Body of pancreas (tissue), 4 donors: ENCODE measurements around the gene AGPAT4. TPM values are rescaled to one million over a fixed set of nuclear protein-coding genes. Genes with fewer than 3 reads are reported as not detected.

ENCODE experiments used
- ATAC-seq: fragments of 150-250 bp; one replicate; pipeline ENCODE4 v1.9.1; 2016
- DNase-seq, 4 donors: peaks; one replicate each; pipeline ENCODE4 v3.0.0-alpha.2; 2019
- H3K27ac ChIP-seq, 4 donors: fragments of 200-600 bp; sonication (generic); 1 replicate in 3 of 4; 2 replicates in 1 of 4; pipeline versions ENCODE4 v1.5.1 to v1.6.1; 2016 to 2019; ENCODE audit warnings: mild to moderate bottlenecking in 1 of 4, mixed read lengths in 1 of 4, moderate library complexity in 1 of 4
- H3K27me3 ChIP-seq, 2 donors: fragments of 200-600 bp; sonication (generic); one replicate each; pipeline ENCODE4 v1.6.0; 2016; ENCODE audit warnings: mild to moderate bottlenecking in 1 of 2
- H3K36me3 ChIP-seq, 2 donors: fragments of 200-600 bp; sonication (generic); replicated peaks in 1 of 2; 2 replicates each; pipeline ENCODE4 v1.5.1; 2016; ENCODE audit warnings: low read depth in 2 of 2; ENCODE audit not compliant: insufficient read depth in 1 of 2
- H3K4me1 ChIP-seq: fragments of 200-600 bp; sonication (generic); one replicate; pipeline ENCODE4 v1.6.0; 2016
- H3K4me3 ChIP-seq, 2 donors: fragments of 200-600 bp; sonication (generic); 1 replicate in 1 of 2; 2 replicates in 1 of 2; pipeline ENCODE4 v1.5.1; 2016 to 2019
- H3K9me3 ChIP-seq, 3 donors: fragments of 200-600 bp; sonication (generic); 1 replicate in 2 of 3; 2 replicates in 1 of 3; pipeline ENCODE4 v1.5.1; 2016
- POLR2A ChIP-seq, 3 donors: fragments of 450-650 bp; IDR thresholded peaks; one replicate each; pipeline ENCODE4 v1.6.1; 2016; ENCODE audit warnings: antibody characterized with exemption in 3 of 3, mild to moderate bottlenecking in 2 of 3
- WGBS, 2 donors: methylation state at CpG; one replicate each; pipeline ENCODE4 v1.1.5; 2017; 5-methylcytosine and 5-hydroxymethylcytosine counted together
- intact Hi-C: fragments of 100-400 bp; cut with DNase I; formaldehyde crosslinking; loops from one replicate; pipeline ENCODE4 v1.15.1; 2023
- total RNA-seq, 2 donors: library from RNA; depleted of rRNA; stranded (reverse); fragments of >200 nt; gene quantifications; one replicate each; pipeline ENCODE4 v1.1.0, GENCODE V29; 2016
- TF ChIP-seq, protein P1 (sequence below), 7 experiments: fragments of 450-650 bp in 4 of 7; fragments of 200-600 bp in 3 of 7; sonication (generic) in 3 of 7; IDR thresholded peaks; one replicate each; pipeline ENCODE4 v1.5.1; 2016 to 2019; ENCODE audit warnings: antibody characterized with exemption in 7 of 7

The AGPAT4 gene
- total RNA-seq, 2 donors from 2014 or later: 1.3 to 2.6 TPM

DNA sequence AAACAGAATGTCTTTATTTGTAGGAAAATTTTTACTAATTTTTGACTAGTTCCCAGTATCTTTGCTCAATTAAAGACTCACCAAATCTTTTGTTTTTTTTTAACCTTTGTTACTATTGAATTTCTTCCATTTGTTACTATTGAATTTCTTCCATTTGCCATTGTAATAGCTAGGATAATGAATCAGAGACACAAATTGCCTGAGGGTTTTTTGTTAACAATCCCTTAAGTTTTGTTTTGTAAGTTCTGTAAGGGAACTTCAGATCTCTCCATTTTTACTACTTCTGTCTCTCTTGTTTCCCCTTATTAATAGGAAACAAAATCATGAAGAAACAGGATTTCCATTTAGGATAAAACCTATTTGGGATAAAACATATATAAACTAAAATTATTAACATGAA, 177.9 kb downstream of the AGPAT4 start:
- no peaks in the 10 kb centered on the region for H3K9me3 ChIP-seq
- DNase-seq: no peak
- intact Hi-C loops: no loop called here
- peaks cover 6 to 17% of the 10 kb centered on the region in 2 donors for H3K36me3 ChIP-seq
- no peak overlapping the region for H3K4me3 ChIP-seq
- TF ChIP-seq, protein P1, sequence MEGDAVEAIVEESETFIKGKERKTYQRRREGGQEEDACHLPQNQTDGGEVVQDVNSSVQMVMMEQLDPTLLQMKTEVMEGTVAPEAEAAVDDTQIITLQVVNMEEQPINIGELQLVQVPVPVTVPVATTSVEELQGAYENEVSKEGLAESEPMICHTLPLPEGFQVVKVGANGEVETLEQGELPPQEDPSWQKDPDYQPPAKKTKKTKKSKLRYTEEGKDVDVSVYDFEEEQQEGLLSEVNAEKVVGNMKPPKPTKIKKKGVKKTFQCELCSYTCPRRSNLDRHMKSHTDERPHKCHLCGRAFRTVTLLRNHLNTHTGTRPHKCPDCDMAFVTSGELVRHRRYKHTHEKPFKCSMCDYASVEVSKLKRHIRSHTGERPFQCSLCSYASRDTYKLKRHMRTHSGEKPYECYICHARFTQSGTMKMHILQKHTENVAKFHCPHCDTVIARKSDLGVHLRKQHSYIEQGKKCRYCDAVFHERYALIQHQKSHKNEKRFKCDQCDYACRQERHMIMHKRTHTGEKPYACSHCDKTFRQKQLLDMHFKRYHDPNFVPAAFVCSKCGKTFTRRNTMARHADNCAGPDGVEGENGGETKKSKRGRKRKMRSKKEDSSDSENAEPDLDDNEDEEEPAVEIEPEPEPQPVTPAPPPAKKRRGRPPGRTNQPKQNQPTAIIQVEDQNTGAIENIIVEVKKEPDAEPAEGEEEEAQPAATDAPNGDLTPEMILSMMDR (IDR thresholded peaks at IDR 0.05): no peak
- TF ChIP-seq POLR2A (IDR thresholded peaks at IDR 0.05): no peak
- H3K27me3 ChIP-seq: no peaks in the 10 kb centered on the region
- H3K4me1 ChIP-seq: no peaks in the 10 kb centered on the region
- no peak for ATAC-seq
- H3K27ac ChIP-seq: no peak overlapping the region

DNA sequence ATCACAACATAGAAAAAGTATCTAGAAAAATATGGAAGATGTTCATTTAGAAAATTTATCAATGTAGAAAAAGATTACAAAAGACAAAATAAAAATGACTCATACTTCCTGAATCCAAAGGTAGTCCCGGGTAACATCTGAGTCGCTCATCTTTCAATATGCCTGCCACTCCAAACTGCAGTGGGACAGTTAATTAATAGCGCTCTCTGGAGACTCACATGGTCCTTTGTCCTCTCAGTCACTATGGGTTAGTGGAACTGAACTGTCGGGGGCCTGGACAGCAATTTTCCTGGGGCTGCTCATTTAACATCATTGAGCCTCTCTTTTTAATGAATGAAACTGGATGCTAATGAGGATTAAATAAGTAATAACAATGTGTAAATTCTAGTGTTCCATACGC, 178.9 kb downstream of the AGPAT4 start:
- Histone ChIP-seq H3K27me3 (no peaks in the 10 kb centered on the region), H3K36me3 (peaks cover 6 to 17% of the 10 kb centered on the region in 2 donors), H3K4me3 (no peak overlapping the region), H3K27ac (no peak overlapping the region), H3K9me3 (no peaks in the 10 kb centered on the region), H3K4me1 (no peaks in the 10 kb centered on the region)
- 82 to 89% methylated on average over 5 of the region's 5 CpGs for WGBS, 2 donors
- TF ChIP-seq POLR2A (IDR thresholded peaks at IDR 0.05): no peak
- TF ChIP-seq, protein P1 (IDR thresholded peaks at IDR 0.05): no peak
- DNase-seq (no peak), ATAC-seq (no peak)
- intact Hi-C loops: no loop called here

DNA sequence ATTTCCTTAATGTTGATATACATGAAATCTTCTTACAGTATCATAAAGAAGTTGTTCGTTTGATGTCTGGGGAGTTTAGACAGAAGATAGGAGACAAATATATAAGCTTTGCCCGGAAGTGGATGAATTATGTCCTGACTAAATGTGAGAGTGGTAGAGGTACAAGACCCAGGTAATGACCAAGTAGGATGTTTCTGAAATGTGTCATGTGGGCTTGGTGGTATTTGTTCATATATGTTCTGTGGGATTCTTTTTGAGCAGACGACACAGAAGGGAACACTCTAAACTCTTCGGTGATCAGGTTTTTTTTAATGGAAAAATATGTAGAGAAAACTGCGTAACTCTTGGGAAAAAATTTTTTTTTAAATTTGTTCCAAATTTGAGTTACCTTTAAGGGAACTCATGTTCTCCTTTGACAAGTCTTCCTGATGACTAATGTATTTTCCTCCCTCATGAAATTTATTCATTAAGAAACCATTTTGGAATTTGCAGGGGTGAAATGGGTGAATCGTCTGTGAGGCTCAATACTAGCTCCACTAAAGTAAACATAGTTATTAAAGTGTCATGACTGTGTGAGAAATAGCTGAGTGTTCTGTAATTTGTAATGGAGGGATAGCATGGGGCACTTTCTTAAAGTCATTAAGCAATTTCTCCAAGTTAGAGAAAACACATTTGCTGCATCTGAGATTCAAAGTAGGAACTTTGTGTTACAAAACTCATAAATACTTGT, 181.7 kb downstream of the AGPAT4 start:
- peaks cover 3 to 22% of the 10 kb centered on the region in 2 donors for H3K36me3 ChIP-seq
- H3K27ac ChIP-seq: no peak overlapping the region
- no peak for ATAC-seq
- no peak for TF ChIP-seq POLR2A (IDR thresholded peaks at IDR 0.05)
- TF ChIP-seq, protein P1 (IDR thresholded peaks at IDR 0.05): no peak
- no peaks in the 10 kb centered on the region for H3K4me1 ChIP-seq
- intact Hi-C loops: no loop called here
- no peak for DNase-seq
- no peak overlapping the region for H3K4me3 ChIP-seq
- WGBS, 2 donors: 79 to 87% methylated on average over 6 of the region's 6 CpGs
- no peaks in the 10 kb centered on the region for H3K9me3 ChIP-seq
- no peaks in the 10 kb centered on the region for H3K27me3 ChIP-seq

DNA sequence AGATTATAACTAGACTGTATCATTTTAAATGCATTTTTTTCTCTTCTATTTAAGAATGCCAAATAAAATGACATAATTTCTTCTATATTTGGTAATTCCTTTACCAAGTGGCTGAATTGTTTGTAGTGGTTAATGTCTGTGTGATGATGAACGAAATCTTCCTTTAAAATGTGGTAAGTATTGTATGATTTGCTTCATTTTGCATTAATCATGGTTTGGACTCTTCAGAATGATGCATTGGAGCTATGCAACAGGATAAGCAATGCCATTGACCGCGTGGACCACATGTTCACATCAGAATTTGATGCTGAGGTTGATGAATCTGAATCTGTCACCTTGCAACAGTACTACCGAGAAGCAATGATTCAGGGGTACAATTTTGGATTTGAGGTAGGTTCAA, 182.7 kb downstream of the AGPAT4 start:
- ATAC-seq (no peak), DNase-seq (no peak)
- Histone ChIP-seq H3K27me3 (no peaks in the 10 kb centered on the region), H3K4me1 (no peaks in the 10 kb centered on the region), H3K4me3 (no peak overlapping the region), H3K27ac (no peak overlapping the region), H3K9me3 (no peaks in the 10 kb centered on the region), H3K36me3 (peaks cover 0 to 25% of the 10 kb centered on the region in 2 donors)
- 88% methylated on average over 4 of the region's 4 CpGs for WGBS, 2 donors
- intact Hi-C loops: no loop called here
- TF ChIP-seq, protein P1 (IDR thresholded peaks at IDR 0.05): no peak
- no peak for TF ChIP-seq POLR2A (IDR thresholded peaks at IDR 0.05)
